ENCODE measurements around the gene SPOCK2.

Gene SPOCK2

GRCh38 chr10:72107325-72108003, 19.1 kb upstream of the SPOCK2 start:
- no peak for DNase-seq (ENCODE audit: low read depth)

GRCh38 chr10:72106896-72107295, 18.5 kb upstream of the SPOCK2 start:
- DNase-seq (ENCODE audit: low read depth): no peak

DNA sequence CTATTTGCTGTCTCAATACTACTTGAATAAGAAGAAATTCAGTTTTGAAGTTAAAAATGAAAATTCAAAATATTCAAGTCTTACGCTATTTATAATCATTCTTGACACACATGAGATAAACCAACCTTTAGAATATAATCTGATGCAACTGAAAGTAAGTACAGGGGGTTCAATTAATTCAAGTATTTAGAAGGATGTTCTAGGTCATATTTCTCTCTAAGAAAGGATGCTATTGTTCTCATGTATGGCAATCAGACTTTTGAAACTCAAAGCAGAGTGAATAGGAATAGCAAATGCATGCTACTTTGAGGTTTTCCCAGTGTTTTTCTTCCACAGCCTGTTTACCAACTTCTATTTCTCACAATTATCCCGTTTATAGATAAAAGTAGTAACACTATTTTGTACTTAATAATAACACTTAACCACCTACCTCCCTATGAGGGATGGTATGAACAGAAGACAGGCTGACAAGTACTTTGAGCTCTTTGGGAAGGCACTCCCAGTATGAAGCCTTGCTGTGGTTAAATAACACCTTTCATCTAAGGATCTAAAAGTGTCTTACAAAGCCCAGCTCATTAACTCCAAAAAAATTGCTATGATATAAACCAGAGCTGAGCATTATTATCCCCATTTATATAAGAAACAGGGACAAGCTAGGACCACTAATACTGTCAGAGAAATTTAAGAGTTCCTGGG, 18.0 kb upstream of the SPOCK2 start:
- no peak for DNase-seq (ENCODE audit: low read depth)

DNA sequence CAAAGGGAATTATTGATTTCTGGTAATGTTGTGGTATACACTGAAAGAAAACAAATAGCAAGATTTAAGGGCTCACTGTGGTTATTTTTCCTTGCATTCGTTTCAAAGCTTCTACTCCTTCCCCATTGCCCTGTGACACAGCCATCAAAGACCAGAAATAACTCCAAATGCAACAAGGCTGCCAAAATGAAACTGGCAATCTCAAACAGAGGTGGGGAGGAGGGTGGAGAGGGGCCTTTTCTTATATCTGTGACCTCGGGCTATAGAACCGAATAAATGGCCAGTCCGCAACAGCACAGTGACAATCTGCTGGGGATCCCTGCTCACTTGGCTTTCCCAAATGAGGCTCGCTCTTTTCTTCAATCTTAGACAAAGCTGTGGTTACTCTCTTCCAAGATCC, 17.4 kb upstream of the SPOCK2 start:
- no peak for DNase-seq (ENCODE audit: low read depth)

DNA sequence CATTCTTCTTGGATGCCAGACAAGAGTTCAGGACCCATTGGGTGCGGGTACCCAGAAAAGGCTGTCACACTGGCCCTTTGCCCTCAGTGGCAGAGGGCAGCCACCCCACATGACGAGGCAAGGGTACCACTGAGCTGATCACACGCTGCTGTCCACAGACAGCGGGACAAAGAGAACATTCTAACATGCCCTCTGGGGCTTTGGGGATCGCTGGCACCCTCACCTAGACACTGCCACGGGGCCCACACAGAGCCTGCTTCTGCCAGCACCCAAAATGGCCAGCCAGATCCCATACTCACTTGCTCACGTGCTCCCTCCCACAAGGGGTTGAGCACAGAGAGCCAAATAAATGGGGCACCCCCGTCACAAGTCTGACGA, 16.7 kb upstream of the SPOCK2 start:
- DNase-seq (ENCODE audit: low read depth): no peak

DNA sequence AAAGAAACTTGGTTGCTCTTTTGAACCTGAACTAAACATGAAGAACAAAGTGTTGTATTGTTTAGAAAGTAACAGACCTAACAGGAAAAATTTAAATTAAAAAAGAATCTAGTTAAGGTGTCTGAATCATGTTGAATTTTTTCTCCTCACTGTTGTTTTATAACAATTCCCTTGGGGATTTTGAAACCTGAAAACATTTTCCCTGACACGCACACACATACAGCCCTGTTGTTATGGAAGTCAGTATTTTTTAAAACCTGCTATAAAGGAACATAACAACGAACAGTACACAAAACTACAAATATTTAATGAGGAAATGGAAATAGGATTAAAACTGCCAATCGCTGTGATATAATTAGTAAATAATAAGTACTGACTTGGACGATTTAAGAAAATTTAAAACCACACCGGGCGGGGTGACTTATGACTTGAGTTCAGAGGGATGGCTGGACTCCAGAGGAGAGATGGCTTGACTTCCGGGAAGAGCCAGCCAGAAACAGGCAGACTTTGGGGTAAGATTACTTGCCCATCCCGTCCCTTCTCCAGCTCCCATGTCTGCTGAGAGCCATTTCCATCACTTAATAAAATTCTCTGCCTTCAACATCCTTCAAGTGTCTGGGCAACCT, 16.2 kb upstream of the SPOCK2 start:
- no peak for DNase-seq (ENCODE audit: low read depth)

DNA sequence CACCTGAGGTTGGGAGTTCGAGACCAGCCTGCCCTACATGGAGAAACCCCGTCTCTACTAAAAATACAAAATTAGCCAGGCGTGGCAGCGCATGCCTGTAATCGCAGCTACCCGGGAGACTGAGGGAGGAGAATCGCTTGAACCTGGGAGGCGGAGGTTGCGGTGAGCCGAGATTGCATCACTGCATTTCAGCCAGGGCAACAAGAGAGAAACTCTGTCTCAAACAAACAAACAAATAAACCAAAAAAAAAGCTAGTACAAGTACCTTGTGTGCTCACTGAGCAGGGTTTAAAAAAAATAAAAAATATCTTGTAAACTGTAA, 11.2 kb upstream of the SPOCK2 start:
- DNase-seq (ENCODE audit: low read depth): no peak

GRCh38 chr10:72098836-72099599, 10.7 kb upstream of the SPOCK2 start:
- DNase-seq (ENCODE audit: low read depth): no peak

DNA sequence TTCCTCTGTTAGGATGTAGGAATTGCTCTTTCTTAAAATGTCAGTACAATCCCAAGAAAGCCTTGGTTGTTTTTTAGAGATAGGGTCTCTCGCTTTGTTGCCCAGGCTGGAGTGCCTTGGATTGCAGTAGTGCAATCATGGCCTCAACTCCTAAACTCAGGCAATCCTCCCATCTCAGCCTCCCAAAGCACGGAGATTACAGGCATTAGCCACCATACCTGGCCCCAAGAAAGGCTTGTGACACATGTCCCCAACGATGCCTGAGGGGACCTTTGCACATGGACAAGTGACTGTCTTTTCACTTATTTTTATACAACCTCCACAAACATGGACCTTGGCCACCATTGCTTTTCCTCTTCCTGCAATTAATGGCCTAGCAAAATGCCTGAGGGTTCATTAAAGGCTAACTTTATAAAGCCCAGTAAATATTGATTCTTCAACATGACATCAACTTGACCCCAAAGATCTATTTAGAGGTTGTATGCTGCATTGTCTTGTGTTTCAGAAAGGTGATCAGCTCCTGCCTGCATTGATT, 10.0 kb upstream of the SPOCK2 start:
- no peak for DNase-seq (ENCODE audit: low read depth)

GRCh38 chr10:72097448-72098300, 9.3 kb upstream of the SPOCK2 start:
- DNase-seq (ENCODE audit: low read depth): no peak

DNA sequence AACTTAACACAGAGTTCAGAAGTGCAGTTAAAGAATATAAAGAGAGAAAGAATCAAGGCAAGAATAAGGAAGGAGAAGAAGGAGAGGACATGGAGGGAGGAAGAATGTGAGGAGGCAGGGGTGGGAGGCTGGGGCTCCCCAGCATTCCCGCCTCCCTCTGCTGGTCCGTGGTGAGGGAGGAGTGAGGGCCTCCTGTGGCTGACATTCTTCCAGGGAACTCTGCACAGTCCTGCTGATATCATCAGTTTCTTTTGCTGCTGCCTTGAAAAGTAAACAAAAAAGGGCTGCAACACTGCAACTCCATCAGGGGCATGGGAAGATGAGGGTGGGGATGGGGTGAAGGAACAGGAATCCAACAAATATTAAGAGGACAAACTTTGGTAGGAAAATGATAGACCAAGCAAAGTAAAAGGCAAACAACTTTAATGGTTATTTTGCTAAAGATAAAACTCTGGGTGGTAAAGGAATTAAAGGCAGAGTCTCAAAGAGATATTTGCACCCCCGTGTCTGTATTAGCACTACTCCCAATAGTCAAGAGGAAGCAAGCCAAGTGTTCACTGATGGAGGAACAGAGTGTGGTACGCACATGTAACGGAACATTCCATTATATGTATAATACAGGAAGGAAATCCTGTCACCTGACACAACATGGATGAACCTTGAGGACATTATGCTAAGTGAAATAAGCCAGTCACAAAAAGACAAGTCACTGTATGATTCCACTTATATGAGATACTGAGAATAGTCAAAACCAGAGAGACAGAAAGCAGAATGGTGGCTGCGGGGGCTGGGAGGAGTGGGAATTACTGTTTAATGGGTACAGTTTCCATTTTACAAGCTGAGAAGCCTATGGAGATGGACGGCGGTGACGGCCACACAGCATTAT, 8.0 kb upstream of the SPOCK2 start:
- no peak for DNase-seq (ENCODE audit: low read depth)

- DNase-seq (ENCODE audit: low read depth): no peak
Observed at GRCh38 chr10:72095195-72095594, 6.8 kb upstream of the SPOCK2 start.

DNA sequence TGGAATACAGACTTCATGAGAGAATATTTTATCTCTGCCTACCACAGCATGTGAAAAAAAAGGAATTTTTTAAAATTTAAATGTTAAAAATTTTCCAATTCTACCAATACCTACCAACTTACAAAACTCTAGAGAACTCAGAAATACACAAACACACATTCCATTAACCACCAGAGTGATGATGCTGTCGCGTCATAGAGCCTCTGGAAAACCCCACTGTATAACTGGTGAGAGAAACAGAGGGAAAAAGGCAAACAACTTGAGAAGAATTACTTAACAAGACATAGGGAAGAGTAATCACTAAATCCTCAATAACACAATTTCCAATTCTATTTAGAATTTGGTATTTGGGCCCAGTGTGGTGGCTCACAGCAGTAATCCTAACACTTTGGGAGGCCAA, 6.2 kb upstream of the SPOCK2 start:
- DNase-seq (ENCODE audit: low read depth): no peak

DNA sequence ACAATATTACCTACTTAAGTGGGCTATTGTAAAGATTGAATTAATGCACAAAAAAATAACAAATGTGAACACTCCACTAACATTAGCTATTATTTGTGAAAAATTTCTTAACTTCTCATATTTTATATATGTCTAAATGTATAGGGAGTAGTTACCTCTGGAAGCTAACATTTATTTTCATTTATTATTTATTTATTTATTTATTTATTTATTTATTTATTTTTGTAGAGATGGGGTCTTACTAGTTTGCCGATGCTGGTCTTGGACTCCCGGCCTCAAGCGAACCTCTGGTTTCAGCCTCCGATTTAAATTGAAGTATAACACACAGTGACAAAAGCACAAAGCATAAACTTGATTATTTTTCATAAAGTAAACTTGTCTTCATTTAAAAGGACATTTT, 5.1 kb upstream of the SPOCK2 start:
- DNase-seq (ENCODE audit: low read depth): no peak

DNA sequence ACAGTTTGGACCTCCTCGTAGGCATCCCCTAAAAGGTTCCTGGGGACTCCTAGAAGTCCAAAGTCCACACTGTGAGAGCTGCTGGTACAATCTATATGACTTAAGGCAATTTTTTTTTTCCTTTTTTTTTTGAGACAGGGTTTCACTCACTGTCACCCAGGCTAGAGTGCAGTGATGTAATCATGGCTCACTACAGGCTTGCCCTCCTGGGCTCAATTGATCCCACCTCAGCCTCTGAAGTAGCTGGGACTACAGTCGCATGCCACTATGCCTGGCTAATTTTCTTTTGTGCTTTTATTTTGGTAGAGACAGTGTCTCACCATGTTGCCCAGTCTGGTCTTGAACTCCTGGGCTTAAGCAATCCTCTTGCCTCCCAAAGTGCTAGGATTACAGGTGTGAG, 4.6 kb upstream of the SPOCK2 start:
- DNase-seq (ENCODE audit: low read depth): no peak

- no peak for DNase-seq (ENCODE audit: low read depth)
Observed at GRCh38 chr10:72092171-72092924, 4.0 kb upstream of the SPOCK2 start.

DNA sequence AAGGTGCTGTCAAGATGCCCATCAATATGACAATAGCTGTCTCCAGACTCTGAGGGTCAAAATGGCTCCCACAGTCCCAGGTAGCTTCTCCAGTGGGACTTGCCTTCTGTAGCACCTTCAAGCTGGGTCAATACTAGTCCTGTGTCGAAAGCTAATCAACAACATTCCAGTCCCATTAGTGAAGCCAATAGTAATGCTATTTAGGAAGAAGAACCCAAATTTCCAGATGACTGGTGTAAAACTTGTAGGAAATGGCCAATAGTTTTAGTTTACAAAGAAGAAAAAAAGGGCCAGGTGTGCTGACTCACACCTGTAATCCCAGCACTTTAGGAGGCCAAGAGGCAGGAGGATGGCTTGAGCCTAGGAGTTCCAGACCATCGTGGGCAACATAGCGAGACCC, 2.0 kb upstream of the SPOCK2 start:
- no peak for DNase-seq (ENCODE audit: low read depth)

DNA sequence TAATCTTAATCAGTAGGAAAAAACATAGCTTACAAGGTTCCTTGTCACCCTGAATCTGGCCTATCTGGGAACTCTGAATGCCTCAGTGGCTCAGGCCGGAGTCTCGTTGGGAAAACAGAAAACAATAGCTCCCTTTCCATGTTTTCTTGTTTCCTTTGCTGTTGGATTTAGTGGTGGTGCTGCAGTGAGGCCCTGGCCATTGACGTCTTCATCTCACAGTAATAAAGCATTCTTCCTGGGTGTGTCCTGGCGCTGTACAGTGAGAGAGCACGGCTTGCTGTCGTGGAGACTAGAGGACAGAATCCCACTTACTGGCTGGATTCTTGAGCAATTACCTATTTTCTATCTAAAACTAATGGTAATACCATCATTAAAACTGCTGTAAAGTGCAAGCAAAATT, 1.3 kb upstream of the SPOCK2 start:
- DNase-seq (ENCODE audit: low read depth): no peak

DNA sequence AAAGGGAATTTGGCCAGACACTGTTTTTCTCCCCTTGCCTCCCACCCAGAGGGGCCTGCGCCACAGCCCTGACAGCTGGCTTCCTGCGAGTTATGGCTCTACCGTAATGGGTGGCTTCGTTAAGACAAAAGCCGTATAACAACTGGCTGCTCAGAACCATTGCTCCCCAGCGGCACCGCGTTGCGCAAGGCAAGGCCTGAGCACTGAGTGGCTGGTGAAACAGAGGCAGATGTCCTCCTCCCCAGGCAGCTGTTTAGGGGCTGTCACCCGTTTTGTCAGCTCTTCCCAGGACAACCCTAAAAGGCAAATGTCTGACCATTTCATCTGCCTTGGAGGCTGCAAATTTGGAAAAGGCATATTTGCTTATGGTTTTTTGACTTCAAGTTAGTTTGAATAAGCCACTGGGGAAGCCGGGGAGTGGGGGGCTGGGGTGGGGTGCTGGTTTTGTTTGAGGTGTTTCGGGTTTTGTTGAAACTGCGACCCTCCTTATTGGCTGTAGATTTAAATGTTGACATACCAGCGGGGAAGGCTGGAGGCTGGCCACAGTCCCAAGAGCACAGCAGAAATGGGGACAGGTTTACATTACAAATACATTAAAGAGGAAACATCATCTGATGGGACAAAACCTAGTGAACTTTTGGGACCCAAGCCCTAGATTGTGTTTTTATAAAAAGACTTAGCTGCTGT, 681 bp upstream of the SPOCK2 start:
- no peak for DNase-seq (ENCODE audit: low read depth)

Measured in stimulated activated CD4-positive, alpha-beta T cell treated with anti-CD3 and anti-CD28 coated beads, Interleukin-2, amount 100 ng/mL, for 4 hours (primary cell).